Measurements from ENCODE around the gene SIGLEC14.
A peak's percentile ranks its signal among the peaks of the same experiment; 100 is the strongest.
"Not testable (repeated sequence)": the region's sequence is repeated elsewhere in the genome, so short reads cannot be mapped to it uniquely, and the experiment has no call there.

SIGLEC14 gene

DNA sequence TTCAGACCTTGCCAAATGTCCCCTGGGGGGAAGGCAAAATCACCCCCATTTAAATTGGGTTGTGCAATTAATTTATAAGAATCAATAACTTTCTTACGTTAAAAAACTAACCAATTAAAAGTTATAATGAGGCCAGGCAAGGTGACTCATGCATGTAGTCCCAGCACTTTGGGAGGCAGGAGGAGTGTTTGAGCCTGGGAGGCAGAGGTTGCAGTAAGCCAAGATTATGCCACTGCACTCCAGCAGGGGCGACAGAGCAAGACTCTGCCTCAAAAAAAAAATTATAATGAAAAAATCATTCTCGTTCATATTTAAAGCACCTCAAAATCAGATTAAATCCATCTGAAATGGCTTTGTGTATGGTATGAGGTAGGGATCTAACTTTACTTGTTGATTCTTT lies 18.4 kb upstream of the SIGLEC14 start:
- no peak for DNase-seq

DNA sequence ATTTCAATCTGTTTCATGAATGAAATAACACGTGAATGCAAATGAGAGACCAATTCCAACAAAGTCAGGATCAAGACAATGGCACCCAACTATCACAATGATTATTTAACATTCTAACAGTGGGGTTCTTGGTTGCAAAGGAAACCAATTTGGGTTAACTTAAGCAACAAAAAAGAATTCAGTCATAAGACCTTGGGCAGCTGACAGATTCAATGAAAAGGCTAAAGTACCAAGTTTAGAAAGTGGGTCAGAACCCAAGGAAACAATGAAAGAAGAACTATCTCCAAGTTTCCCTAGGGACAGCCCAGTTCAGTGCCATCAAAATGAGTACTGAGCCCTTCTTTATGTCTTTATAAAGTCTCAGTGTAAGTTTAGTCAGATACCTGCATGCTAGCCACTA lies 17.5 kb upstream of the SIGLEC14 start:
- no peak for DNase-seq

DNA sequence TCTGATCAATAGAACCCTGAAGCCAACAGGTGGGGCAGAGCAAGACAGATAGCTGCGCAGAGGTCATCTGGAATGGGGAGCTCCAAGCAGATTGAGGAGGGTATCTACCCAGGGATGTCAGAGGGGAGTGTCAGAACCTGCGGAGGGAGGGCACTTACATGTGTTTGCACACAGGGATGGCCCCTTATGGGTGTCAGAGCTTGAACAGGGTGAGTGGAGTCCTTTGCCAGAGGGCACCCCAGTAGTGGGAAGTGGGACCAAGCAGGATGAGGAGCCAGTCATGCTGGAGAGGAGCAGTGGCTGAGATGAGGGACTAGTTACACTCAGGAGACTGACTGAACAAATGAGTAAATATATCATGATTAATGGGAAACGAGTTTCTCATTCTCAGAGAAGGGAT lies 17.0 kb upstream of the SIGLEC14 start:
- DNase-seq, result no peak

DNA sequence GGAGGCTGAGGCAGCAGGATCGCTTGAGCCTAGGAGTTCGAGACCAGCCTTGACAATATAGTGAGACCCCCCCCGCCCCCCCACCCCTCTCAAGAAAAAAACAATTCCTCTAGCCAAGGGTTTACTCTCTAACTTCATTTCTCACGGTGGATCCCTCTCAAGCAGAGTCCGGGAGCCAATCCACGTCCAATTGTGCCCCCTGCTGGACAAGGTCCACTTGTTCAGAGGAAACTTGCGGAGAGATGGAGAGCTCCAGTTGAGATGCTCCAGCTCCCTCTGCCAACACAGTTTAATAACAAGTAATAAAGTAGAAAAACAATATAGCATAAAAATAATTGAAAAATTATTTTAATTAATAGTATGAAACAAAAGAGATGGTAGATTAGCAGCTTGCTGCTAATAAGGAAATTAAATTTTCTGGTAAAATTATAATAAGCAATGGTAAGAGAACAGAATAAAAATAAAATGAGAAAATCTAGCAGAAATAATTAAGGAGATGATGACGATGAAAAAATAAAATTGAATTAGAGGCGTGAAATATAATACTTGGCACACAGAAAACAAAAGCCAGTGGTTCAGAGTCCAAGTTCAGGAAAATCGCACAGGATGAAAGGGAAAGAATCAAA lies 14.5 kb upstream of the SIGLEC14 start:
- peak; percentile 34 for DNase-seq

DNA sequence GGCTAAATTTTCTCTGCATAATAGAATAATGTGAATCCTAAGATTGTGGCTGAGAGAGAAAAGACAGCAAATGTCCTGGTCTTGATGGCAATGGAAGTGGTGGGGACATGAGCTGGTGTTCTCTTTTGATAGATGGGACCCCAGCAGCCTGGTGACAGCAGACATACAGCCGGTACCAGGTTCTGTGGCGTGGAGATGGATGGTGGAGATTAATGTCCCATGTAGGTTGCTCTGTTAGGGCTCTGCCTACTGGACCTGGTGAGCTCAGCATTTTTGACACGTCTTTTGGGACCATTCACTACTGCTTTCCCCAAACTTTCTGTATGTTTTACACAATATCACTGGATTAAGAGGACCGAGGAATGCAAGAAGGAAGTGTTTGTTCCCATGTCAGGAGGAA lies 8.2 kb upstream of the SIGLEC14 start:
- no peak for DNase-seq

DNA sequence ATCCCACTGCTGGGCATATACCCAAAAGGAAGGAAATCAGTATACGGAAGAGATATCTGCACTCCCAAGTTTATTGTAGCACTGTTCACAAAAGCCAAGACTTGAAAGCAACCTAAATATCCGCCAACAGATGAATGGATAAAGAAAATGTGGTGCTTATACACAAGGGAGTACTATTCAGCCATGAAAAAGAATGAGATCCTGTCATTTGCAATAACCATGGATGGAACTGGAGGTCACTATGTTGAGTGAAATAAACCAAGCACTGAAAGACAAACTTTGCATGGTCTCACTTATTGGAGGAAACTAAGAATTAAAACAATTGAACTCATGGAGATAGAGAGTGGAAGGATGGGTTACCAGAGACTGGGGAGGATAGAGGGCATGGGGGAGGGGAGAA lies 6.5 kb upstream of the SIGLEC14 start:
- no peak for DNase-seq

DNA sequence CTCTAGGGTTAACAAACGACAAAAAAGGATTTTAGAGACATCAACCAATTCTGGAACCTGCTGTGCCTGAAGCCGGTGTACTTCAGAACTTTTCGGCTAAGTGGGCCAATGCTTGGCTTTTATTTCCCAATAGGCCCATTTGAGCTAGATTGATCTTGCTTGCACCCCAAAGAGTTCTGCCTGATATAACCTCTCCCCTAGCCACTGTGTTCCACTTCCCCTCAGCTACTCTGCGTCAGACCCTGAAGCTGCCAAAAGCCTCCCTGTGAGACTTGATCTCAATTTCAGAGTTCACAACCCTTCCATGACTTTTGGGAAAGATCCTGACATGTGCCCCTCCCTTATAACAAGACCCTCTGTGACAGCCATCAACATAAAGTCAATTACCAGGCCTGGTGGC lies 5.6 kb upstream of the SIGLEC14 start:
- DNase-seq, result no peak

DNA sequence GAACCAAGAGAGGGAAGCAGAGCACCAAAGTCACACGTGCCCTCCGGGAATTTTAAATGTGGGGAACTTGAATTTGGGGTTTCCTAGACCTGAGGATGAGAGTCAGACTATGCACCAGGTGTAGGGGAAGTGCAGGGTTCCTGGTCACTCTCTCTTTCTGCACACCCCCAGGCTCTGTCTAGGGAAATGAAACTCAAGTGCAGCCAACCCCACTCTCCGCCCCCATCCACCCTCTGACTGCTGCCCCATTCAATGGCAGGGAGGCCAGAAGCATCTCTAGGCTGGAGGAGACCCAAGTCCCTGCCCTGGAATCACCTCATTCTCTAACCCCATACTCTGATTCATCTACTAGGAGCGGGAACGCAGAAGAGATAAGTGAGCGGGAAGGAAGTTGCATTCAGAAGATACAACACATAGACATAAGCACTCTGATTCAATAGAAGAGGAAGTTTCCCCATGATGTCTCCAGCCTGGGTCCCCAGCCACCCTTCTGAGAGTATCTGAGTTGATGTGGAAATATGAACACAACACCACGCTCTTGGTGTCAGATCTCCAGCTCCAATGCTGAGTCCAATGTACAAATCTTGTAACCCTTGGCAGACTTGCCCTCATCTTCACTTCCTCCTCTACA lies 4.7 kb upstream of the SIGLEC14 start:
- no peak for DNase-seq

DNA sequence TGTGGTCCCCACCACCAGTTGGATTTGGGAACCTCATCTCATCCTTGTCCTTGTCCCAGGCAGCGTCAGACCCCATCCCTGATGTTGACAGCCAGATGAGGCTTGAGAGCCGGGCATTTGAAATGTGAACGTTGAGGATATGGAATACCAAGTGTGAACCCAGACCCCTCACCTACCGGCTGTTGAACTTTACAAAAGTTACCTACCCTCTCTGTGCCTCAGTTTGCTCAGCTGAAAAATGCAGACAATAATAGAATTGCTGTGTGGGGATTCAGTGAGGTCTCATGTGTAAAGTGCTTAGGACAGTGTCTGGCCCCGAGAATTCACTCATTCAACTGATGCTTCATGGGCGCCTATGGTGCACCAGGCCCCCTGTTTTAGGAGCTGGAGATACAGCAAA lies 693 bp upstream of the SIGLEC14 start:
- no peak for DNase-seq

DNA sequence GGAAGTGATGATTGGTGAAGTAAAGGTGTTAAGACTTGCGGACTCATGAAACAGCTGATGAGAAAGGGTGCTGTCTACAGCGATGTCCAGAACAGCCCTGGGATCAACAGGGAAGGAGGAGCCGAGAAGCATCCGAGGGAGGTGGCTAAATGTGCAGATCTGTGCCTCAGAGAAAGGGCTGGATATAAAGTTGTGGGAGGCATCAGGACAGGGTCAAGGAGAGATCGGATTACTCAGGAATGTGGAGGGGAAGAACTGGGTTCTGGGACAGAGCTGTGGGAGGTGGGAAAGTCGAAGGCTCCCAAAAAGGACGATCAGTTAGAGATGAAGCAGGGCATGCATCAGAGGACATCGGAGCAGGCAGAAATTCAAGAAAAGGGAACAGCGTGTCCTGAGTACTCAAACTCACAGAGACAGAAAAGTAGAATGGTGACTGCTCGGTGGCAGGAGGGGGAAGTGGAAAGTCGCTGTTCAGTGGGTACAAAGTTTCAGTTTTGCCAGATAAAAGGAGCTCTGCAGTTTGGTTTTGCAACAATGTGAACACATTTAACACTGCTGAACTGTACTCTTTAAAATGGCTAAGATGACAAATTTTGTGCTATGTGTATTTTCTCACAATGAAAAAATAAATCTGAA lies 1.9 kb downstream of the SIGLEC14 start:
- DNase-seq, result no peak

DNA sequence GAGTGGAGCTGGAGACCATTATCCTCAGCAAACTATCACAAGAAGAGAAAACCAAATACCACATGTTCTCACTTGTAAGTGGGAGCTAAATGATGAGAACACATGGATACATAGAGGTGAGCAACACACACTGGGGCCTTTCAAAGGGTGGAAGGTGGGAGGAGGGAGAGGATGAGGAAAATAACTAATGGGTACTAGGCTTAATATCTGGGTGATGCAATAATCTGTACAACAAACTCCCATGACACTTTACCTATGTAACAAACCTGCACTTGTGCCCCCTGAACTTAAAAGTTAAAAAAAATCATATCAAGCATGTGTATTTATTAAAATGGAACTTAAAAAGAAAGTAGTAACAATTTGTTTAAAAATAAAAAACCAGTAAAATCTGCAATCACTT lies 5.0 kb downstream of the SIGLEC14 start:
- DNase-seq, result no peak

DNA sequence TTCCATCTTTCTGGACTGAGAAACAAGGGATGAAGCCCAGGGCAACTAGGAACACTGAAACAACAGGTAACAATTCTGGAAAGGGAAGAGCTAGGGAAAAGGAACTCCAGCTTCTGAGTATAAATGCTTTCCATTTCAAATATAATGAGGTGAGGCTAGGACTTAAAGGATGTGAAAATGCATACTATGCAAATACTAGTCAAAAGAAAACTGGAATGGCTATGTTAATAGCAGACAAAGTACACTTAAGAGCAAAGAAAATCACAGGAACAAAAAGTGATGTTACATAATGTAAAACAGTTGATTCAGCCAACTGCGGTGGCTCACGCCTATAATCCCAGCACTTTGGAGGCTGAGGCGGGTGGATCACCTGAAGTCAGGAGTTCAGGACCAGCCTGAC lies 6.2 kb downstream of the SIGLEC14 start:
- DNase-seq, result no peak

DNA sequence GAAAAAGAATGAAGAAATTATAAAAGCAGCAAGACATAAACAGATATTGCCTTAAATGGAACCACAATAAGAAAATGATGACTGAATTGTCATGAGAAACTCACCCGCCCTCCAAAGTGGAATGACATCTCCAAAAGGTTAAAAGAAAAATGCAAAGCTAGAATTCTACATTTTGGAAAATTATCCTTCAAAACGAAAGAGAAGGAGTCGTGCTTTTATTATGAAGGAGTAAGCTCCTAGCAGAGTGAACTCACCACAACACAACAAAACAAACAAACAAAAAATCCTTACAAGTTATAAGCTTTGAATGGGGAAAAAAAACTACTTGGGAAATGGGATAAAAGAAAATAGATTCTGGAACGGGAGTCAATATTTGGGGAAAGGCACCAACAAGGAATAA lies 6.7 kb downstream of the SIGLEC14 start:
- DNase-seq, result no peak

DNA sequence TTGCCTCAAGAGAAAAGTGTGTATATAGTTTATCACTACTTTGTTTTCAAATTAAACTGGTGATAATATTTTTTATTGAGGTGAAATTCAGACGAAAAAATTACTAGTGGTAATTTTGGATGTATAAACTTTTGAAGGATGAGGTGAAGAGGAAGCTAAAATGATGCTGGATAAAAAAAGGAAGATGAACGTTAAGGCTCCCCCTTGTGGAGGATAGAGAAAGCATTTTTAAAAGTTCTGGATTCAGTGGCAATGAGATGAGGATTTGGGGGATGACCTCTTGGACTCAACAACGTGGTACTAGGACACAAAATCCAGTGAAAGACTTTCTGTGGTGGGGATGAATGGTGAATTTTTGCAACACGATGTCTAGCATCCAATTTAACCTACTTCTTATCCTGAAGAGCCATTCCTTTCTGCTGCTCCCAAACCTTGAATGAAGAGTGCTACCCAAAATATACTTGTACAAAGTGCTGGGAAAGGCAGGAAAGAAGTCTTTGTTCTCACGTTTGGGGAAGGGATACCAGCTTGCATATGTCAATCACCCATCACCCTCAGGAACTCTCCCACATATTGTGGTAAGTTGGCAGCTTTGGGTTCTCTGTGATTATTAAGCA lies 9.2 kb downstream of the SIGLEC14 start:
- no peak for DNase-seq

DNA sequence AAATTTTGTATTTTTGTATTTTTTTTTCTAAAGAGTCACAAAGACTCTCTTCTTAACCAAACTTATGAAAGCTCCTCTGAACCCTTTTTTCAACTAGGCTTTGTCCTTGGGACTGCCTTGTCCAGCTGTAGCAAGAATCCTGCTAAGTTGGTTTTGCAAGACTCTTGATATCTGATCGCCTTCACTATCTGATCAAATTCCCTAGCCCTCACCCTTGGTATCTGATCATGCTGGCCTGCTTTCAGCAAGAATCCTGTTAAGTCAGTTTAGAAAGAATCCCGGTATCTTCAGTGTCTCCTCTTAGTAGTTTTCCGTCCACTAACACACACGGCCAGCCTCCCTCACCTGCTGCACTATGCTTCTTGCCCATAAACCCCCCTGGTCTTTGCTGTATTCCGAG lies 14.5 kb downstream of the SIGLEC14 start:
- DNase-seq, result no peak

DNA sequence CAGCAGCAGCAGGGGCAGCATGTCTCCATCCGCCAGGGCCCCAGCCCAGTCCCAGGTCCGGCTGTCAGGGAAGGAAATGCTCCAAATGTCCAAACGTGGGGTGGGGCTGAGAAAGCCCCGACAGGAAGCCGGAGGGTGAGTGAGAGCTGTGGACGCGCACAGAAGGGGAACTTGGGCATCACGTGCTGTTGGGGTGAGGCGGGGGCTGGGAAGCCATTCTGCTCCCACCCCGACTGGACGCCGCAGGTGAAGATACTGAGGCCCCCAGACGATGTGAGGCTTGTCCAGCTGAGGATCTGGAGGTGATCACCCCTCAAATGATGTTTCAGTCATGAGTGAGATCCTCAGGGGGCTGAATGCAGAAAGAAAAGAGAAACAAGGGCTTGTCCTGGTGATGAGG lies 16.3 kb downstream of the SIGLEC14 start, which contains the start of gene SIGLEC5:
TSS of gene SIGLEC5 (minus strand) at position 87 of the 400 bp plus-strand sequence. CDS start at position 21, 66 bp downstream.
- not testable (repeated sequence) for DNase-seq

DNA sequence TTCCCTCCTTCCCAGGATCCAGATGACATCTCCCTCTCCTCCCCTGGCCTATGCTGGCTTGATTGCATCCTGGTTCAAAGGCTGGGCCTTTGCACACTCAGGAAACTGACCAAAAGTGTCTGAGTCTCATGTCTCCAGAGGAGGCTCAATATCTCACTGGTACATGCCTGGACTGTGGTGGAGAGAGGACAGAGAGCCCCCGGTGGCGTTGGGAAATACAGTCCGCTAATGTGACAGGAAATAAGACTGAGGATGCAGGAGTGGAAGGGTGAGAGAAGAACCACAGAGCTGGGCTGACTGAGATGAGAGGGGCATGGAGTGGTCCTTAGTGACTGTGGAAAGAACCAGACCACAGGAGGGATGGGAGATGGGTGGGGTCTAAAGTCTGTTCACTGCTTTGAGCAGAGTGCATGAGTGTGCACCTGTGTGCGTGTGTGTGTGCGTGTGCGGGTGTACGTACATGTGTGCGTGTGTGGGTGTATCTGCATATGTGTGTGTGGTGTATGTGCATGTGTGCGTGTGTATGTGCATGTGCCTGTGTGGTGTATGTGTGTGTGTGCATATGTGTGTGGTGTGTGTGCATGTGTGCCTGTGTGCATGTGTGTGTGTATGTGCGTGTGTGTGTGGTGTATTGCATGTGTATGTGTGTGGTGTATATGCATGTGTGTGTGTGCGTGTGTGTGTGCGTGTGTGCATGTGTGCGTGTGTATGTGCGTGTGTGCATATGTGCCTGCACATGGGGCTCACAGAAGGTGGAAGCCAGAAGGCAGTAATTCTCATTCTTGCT lies 18.3 kb downstream of the SIGLEC14 start:
- DNase-seq, result no peak

DNA sequence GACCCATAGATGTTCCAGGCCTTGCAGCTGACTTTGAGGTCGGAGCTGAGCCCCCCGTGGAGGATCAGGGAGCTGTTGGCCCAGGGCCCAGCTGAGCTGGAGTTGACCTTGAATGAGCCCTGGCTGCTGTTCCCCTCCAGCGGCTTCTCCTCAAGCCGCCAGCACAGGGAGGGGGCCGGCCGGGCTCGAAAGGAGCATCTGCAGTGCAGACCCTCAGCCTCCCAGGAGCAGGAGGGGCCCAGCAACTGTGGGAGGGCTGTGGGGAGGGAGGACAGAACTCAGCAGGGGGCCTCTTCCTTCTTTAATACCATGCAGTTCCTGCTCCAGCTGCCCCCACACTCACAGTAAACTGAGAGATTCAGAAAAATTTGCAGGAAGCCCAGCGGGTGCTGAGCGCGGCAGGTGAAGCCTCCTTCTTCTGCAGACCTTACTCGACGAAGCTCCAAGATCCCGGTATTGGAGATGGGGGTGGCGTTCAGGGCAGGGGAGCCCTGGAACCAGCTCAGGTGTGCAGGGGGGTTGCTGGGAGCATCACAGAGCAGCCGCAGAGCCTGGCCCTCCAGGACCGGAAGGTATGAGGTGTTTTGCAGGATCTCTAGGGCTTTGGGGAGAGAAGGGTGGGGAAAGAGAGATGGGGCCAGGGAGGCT lies 19.0 kb downstream of the SIGLEC14 start:
- no peak for DNase-seq

DNA sequence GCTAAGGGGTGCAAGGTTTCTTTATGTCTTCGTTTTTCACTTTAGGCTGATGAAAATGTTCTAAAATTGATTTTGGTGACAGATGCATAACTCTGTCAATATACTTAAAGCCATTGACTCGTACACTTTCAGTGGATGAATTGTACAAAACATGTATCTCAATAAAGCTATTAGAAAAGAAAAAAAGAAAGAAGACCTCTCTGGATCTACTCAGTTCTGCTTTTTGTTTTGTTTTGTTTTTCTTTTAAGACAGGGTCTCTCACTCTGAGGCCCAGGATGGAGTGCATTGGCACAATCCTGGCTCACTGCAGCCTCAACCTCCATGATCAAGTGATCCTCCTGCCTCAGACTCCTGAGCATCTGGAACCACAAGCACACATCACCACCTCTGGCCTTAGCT lies 19.9 kb downstream of the SIGLEC14 start:
- no peak for DNase-seq

DNA sequence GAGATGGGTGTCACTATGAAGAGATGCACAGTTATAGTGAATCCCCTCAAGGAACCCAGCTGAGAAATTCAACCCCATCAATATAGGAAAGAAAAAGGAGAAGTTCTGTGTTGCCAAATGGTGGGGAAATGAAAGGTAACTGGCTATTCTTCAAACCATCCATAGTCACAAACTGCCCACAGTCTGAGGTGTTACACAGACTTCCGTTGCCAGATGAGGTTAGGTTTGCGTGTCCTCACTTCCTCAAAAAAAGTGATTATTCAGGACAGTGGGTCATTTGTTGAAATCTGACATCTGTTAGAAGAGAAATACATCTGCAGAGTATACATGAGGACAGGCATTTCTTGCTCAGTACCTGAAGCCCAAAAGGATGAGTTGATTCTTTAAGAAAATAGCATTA lies 25.4 kb downstream of the SIGLEC14 start:
- DNase-seq, result no peak

DNA sequence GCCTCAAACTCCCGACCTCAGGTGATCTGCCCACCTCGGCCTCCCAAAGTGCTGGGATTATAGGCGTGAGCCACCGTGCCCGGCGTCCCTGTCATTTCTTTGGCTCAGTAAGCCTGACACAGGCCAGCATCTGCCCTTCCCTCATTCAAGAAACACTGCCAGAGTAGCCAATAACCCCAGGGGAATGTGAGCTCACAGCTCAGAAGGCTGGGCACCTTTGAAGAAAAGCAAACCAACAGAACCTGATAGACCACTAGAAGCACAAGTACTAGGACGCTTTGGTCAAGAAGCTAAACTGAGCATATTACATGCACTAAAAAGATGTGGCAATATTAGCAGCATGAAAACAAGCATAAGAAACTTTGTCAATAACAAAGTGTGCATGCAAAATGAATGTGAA lies 30.6 kb downstream of the SIGLEC14 start:
- no peak for DNase-seq

DNA sequence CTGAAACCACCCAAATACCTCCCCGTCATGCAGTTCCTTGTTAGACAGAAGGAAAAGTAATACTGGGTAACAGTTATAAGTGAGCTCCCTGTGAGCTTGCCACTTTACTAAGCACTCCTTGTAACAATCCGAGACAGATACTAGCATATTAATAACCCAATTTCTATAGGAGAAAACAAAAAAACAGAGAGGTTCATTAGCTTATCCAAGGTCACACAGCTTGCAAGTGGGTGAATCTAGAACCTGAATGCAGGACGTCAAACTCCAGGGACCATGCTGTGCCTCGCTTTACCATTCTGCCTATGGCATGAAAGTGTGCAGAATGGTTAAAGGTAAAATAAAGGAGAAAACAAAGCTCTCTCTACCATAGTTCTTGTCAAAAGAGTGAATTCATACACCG lies 31.8 kb downstream of the SIGLEC14 start:
- no peak for DNase-seq

DNA sequence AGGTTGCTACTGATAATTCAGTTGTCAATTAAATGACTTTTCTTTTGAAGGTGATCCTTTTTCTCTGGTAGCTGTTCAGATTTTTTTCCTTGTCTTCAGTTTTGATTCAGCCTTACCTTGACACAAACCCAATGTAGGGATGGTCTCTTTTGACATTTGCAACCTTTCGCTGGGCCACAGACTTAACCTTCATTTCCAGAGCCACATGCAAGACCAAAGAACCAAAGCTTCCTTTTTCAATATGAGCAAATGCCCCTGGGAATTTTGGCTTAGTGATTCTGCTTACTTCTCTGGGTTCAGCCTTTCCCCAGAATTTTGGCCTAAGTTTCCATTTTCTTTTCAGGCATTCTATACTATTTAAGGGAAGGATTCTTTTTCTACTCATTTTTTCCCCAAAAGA lies 36.0 kb downstream of the SIGLEC14 start:
- no peak for DNase-seq

Data from NCI-H526 treated with DMSO at 0.1 percent for 48 hours (cell line).